ENCODE measurements around the gene NUDT14.

Gene NUDT14

DNA sequence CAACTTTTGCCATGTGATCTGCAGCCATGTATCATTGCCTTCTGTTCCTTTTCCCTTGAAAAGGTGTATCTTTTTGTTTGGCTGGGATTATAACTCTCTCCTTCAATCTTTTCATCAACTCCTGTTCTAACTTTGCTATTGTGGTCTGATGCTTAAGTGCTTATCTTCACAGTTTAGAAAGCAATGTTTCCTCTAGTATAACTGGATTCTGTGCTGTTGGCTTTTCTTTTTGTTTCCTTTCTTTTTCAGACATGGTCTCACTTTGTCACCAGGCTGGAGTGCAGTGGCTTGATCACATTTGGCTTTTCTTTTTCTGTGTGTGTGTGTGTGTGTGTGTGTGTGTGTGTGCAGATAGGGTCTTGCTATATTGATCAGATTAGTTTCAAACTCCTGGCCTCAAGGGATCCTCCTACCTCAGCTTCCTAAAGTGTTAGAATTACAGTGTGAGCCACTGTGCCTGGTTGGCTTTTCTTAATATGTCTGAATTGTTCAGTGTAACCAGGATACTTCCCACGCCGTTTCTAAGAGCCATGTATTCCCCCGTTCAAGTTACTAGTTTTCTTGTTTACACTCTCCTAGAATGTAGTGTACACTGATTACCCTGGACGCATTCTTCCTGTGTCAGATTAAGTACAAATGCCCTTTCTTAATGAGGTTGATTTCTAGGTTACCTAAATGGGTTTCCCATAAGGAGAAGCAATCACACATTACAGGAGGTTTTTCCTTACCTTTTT is 48.0 kb downstream of the NUDT14 start:
- no peak for DNase-seq (ENCODE audit: low read depth)

DNA sequence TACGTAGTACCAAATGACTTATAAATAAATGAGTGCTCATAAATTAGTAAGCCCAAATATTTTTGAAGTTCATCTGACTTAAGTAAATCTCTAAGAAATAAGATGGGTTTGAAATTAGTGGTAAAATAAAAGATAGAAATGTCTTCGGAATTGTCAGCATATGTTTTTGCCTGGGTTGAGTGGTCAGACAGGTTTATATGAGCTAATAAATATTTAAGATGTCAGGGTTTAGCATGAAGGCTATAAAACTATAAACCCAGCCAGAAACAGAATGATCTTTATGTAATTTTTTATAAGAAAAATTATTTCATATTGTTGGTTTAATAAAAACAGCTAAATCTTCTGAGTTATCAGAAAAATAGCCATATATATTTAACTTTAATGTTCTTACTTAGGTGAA is 49.9 kb downstream of the NUDT14 start:
- DNase-seq (ENCODE audit: low read depth), result no peak

DNA sequence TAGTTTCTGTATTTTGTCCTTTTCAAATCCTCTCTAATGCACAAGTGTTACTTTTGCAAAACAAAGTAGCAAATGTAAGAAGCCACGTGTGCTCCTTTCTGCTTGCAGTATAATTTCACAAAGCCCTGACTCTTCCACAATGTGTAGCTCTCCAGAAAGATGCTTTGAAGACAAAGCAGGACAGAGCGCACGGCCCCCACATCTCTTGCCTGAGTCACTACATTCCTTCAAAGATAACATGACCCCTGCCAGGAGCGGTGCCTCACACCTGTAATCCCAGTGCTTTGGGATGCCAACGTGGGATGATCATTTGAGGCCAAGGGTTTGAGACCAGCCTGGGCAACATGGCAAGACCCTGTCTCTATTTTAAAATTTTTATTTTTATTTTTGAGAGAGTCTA is 53.1 kb downstream of the NUDT14 start:
- no peak for DNase-seq (ENCODE audit: low read depth)

DNA sequence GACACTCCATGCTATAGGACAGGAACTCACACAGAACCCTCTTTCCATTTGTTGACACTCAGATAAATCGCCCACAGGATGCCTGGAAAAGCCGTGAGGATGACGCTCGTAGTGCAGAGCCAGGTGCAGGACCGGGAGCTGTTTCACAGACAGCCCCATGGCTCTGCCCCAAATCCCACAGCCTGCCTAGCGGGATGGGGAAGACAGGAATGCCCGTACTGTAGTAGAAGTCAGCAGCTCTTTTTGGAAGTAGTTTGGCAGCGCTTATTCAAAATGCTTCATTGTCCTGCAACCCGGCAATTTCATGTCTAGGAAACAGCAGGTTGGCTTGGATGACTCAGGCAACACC is 54.2 kb downstream of the NUDT14 start:
- DNase-seq (ENCODE audit: low read depth), result no peak

DNA sequence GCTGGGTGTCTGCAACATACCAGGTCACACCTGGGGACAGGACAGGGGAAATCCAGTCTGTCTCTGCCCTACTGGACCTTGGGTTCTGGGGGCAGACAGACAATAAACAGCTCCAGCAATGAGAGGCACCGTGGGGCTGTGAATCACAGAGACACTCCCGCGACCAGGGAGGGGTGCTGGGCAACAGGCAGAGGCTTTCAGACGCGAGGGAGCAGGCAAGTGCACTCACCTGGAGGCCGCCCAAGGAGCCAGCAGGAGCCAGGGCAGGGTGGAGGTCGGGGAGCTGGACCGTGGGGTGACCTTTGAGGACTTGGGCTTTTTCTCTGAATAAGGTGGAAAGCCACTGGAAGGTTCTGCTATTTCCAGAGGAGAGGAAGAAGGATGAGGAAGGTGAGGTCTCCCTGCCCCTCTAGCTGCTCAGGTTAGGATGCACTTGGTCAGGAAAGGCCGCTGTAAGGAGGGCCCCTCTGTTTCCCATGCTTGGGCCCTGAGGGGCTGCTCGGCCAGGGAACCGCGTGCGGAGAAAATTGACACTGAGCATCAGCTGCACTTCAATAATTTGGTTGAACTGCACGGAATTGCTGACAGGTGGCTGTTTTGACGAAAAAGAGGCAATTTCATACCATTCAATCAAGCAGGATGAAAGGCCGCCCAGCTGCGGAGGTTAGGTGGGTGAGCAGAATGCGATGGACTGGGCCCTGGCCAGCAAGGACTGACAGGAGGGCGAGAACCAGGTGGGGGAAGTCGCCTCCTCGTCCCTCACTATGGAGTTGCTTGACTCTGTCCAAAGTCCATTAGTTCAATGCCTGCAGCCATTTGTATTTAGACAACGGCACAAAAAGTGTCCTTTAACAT is 54.8 kb downstream of the NUDT14 start:
- DNase-seq (ENCODE audit: low read depth), result no peak

DNA sequence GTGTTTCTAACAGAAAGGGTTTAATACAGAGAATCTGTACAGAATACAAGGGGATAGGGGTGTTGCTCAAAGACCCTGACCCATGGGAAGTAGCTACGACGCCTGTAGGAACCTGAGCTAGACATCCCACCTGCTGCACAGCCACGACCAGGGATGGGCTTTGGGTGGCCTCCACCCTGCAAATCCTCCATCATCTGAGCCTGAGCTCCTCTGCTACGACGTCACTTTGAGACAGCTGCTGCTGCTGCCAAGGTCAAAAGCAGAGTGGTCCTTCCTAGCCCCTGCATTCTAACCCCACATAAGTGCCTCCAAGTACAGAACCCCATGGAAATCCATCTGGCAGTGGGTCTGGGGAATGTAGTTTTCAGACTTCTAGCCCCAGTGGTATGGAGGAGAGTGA is 56.3 kb downstream of the NUDT14 start:
- DNase-seq (ENCODE audit: low read depth), result no peak

DNA sequence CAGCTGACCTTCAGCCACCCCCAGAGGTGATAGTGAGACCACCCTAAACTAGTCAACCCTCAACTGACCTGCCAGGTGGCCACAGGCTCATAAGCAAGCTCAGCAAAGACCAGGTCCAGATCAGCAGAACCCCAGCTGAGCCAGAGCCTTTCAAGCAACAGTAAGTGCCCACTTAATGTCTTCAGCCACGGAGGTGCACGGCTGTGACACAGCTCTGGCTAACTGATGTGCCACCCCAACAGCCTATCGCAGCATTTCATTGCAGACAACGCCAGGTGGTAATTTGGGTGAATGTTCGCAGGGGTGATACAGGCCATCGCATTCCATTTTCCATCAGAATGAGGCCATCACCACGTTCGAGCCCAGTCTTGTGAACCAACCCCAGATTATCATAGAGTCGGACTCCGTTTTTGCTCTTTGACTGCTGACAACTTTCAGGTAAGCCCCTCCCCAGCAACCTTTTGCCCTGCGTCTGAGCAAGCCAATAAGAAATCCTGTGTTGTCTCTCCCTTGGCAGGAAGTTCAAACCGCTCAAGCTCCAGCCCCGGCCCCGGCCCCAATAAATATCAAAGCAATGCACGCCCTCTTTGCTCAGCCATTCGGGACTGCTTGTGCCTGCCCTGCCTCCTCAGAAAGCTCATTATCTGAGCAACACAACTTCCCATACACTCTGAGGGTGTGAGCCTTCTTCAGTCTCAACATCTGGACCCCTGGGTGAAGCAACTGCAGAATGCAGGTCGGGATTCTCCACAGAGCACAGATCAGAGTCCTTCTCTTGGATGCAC is 56.9 kb downstream of the NUDT14 start:
- DNase-seq (ENCODE audit: low read depth), result no peak

DNA sequence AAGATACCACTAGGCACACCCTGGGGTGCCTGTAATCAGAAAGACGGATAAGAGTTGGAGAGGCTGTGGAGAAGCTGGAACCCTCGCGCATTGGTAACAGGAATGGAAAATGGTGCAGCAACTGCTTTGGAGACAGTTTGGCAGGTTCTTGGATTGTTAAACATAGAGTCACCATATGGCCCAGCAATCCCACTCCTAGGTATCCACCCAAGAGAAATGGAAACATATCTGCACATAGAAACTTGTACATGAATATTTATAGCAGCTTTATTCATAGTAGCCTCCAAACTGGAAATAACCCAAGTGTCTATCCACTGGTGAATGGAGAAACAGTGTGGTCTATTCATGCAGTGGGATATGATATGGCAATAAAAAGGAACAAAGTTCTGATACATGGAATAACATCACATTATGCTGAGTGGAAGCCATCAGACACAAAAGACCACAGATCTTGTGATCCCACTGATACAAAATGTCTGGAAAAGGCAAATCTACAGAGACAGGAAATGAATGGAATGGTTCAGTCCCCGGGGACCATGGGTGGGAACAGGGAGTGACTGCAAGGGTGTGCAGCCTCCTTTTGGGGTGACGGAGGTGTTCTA is 57.9 kb downstream of the NUDT14 start:
- DNase-seq (ENCODE audit: low read depth), result no peak

All from stimulated activated CD8-positive, alpha-beta memory T cell treated with anti-CD3 and anti-CD28 coated beads, Interleukin-15, amount 100 ng/mL, for 24 hours (primary cell).